Memory B cell (primary cell): Measurements from ENCODE around the gene GPATCH8.

Experiments used
- ATAC-seq: fragments of 150-1000 bp; cut with Tn5 transposase; 2 replicates; pipeline ENCODE4 v1.10.0; 2021; ENCODE audit warnings: low read depth, mild to moderate bottlenecking, moderate library complexity
- DNase-seq, 2 donors: peaks; one replicate each; pipeline ENCODE4 v3.0.0; 2022; ENCODE audit warnings: low spot score in 2 of 2
- H3K27ac Mint-ChIP-seq: one replicate; pipeline ENCODE4 v1.8.0; 2022; ENCODE audit warnings: mild to moderate bottlenecking, moderate library complexity, mixed read lengths
- H3K27me3 Mint-ChIP-seq: one replicate; pipeline ENCODE4 v1.8.0; 2022; ENCODE audit warnings: mixed read lengths
- H3K36me3 Mint-ChIP-seq: one replicate; pipeline ENCODE4 v1.8.0; 2022; ENCODE audit warnings: mild to moderate bottlenecking, mixed read lengths
- H3K4me1 Mint-ChIP-seq: one replicate; pipeline ENCODE4 v1.8.0; 2022; ENCODE audit warnings: mixed read lengths
- H3K4me3 Mint-ChIP-seq: one replicate; pipeline ENCODE4 v1.8.0; 2022; ENCODE audit warnings: mild to moderate bottlenecking, moderate library complexity, mixed read lengths
- H3K9me3 Mint-ChIP-seq: one replicate; pipeline ENCODE4 v1.8.0; 2022; ENCODE audit warnings: mixed read lengths

The GPATCH8 gene

GRCh38 chr17:44387804-44388203 lies 115.4 kb downstream of the GPATCH8 start:
- H3K9me3 Mint-ChIP-seq, result no peaks in the 10 kb centered on the region
- peaks cover 15% of the 10 kb centered on the region for H3K4me1 Mint-ChIP-seq
- H3K36me3 Mint-ChIP-seq, result no peaks in the 10 kb centered on the region
- peaks cover 20% of the 10 kb centered on the region for H3K27me3 Mint-ChIP-seq
- ATAC-seq (no peak), DNase-seq (no peak)
- no peak overlapping the region for H3K27ac Mint-ChIP-seq
- no peak overlapping the region for H3K4me3 Mint-ChIP-seq

GRCh38 chr17:44386182-44386525 lies 117.1 kb downstream of the GPATCH8 start:
- Mint-ChIP-seq H3K4me3 (peak overlapping the region; percentile 76), H3K27ac (no peak overlapping the region), H3K9me3 (no peaks in the 10 kb centered on the region), H3K36me3 (no peaks in the 10 kb centered on the region), H3K27me3 (peaks cover 25% of the 10 kb centered on the region), H3K4me1 (peaks cover 15% of the 10 kb centered on the region)
- ATAC-seq, result no peak
- DNase-seq, result no peak

GRCh38 chr17:44385287-44386181 lies 117.7 kb downstream of the GPATCH8 start:
- ATAC-seq (peak; percentile 85), DNase-seq (peak; percentile 56 to 72)
- Mint-ChIP-seq H3K4me1 (peaks cover 15% of the 10 kb centered on the region), H3K4me3 (peak overlapping the region; percentile 76), H3K36me3 (no peaks in the 10 kb centered on the region), H3K27ac (no peak overlapping the region), H3K27me3 (peaks cover 25% of the 10 kb centered on the region), H3K9me3 (no peaks in the 10 kb centered on the region)

GRCh38 chr17:44384823-44385286 lies 118.4 kb downstream of the GPATCH8 start:
- Mint-ChIP-seq H3K4me1 (peaks cover 10% of the 10 kb centered on the region), H3K4me3 (peak overlapping the region; percentile 76), H3K9me3 (no peaks in the 10 kb centered on the region), H3K27me3 (peaks cover 22% of the 10 kb centered on the region), H3K27ac (no peak overlapping the region), H3K36me3 (no peaks in the 10 kb centered on the region)
- ATAC-seq (peak; percentile 28), DNase-seq (no peak)

- no peaks in the 10 kb centered on the region for H3K36me3 Mint-ChIP-seq
- H3K27ac Mint-ChIP-seq, result no peak overlapping the region
- DNase-seq (no peak), ATAC-seq (no peak)
- H3K27me3 Mint-ChIP-seq, result peaks cover 19% of the 10 kb centered on the region
- H3K4me1 Mint-ChIP-seq, result peaks cover 5% of the 10 kb centered on the region
- H3K9me3 Mint-ChIP-seq, result no peaks in the 10 kb centered on the region
- peak overlapping the region; percentile 51 for H3K4me3 Mint-ChIP-seq
Measured at GRCh38 chr17:44384281-44384822, 118.9 kb downstream of the GPATCH8 start.

GRCh38 chr17:44383861-44384260 lies 119.3 kb downstream of the GPATCH8 start:
- Mint-ChIP-seq H3K36me3 (no peaks in the 10 kb centered on the region), H3K4me1 (peaks cover 5% of the 10 kb centered on the region), H3K27me3 (peaks cover 18% of the 10 kb centered on the region), H3K4me3 (no peak overlapping the region), H3K9me3 (no peaks in the 10 kb centered on the region), H3K27ac (no peak overlapping the region)
- ATAC-seq, result no peak
- DNase-seq, result no peak

- Mint-ChIP-seq H3K9me3 (no peaks in the 10 kb centered on the region), H3K27ac (no peak overlapping the region), H3K4me1 (peaks cover 5% of the 10 kb centered on the region), H3K27me3 (peaks cover 21% of the 10 kb centered on the region), H3K36me3 (no peaks in the 10 kb centered on the region), H3K4me3 (no peak overlapping the region)
- no peak for DNase-seq
- ATAC-seq, result no peak
Measured at GRCh38 chr17:44383363-44383762, 119.8 kb downstream of the GPATCH8 start.

- Mint-ChIP-seq H3K36me3 (no peaks in the 10 kb centered on the region), H3K4me3 (no peak overlapping the region), H3K27ac (no peak overlapping the region), H3K27me3 (peaks cover 22% of the 10 kb centered on the region), H3K4me1 (peaks cover 5% of the 10 kb centered on the region), H3K9me3 (no peaks in the 10 kb centered on the region)
- no peak for DNase-seq
- no peak for ATAC-seq
Measured at GRCh38 chr17:44382917-44383316, 120.3 kb downstream of the GPATCH8 start.

GRCh38 chr17:44381810-44382305 lies 121.3 kb downstream of the GPATCH8 start:
- H3K9me3 Mint-ChIP-seq, result no peaks in the 10 kb centered on the region
- peaks cover 5% of the 10 kb centered on the region for H3K4me1 Mint-ChIP-seq
- no peak overlapping the region for H3K4me3 Mint-ChIP-seq
- no peak for DNase-seq
- H3K36me3 Mint-ChIP-seq, result no peaks in the 10 kb centered on the region
- no peak overlapping the region for H3K27ac Mint-ChIP-seq
- H3K27me3 Mint-ChIP-seq, result peaks cover 24% of the 10 kb centered on the region
- ATAC-seq, result no peak

GRCh38 chr17:44380767-44381166 lies 122.4 kb downstream of the GPATCH8 start:
- ATAC-seq (no peak), DNase-seq (no peak)
- Mint-ChIP-seq H3K36me3 (no peaks in the 10 kb centered on the region), H3K4me3 (no peak overlapping the region), H3K27ac (no peak overlapping the region), H3K9me3 (no peaks in the 10 kb centered on the region), H3K27me3 (peaks cover 28% of the 10 kb centered on the region), H3K4me1 (peaks cover 7% of the 10 kb centered on the region)

GRCh38 chr17:44379887-44380286 lies 123.3 kb downstream of the GPATCH8 start:
- H3K36me3 Mint-ChIP-seq, result no peaks in the 10 kb centered on the region
- ATAC-seq, result no peak

GRCh38 chr17:44378171-44378705 lies 125.0 kb downstream of the GPATCH8 start:
- Mint-ChIP-seq H3K36me3 (no peaks in the 10 kb centered on the region), H3K9me3 (no peaks in the 10 kb centered on the region), H3K4me1 (peaks cover 3% of the 10 kb centered on the region), H3K27ac (no peak overlapping the region), H3K27me3 (peaks cover 30% of the 10 kb centered on the region), H3K4me3 (no peak overlapping the region)
- DNase-seq, result no peak
- no peak for ATAC-seq

More at GRCh38 chr17:44379887-44380286, 123.3 kb downstream of the GPATCH8 start:
- H3K4me3 Mint-ChIP-seq, result no peak overlapping the region
- H3K27me3 Mint-ChIP-seq, result peaks cover 31% of the 10 kb centered on the region
- H3K27ac Mint-ChIP-seq, result no peak overlapping the region
- H3K9me3 Mint-ChIP-seq, result no peaks in the 10 kb centered on the region
- peaks cover 4% of the 10 kb centered on the region for H3K4me1 Mint-ChIP-seq
- DNase-seq, result no peak

- Mint-ChIP-seq H3K4me3 (no peak overlapping the region), H3K4me1 (peaks cover 3% of the 10 kb centered on the region), H3K27ac (no peak overlapping the region), H3K9me3 (no peaks in the 10 kb centered on the region), H3K36me3 (no peaks in the 10 kb centered on the region), H3K27me3 (peaks cover 26% of the 10 kb centered on the region)
- DNase-seq, result no peak
- no peak for ATAC-seq
Measured at GRCh38 chr17:44376779-44377178, 126.4 kb downstream of the GPATCH8 start.

GRCh38 chr17:44376124-44376523 lies 127.1 kb downstream of the GPATCH8 start:
- Mint-ChIP-seq H3K27me3 (peaks cover 28% of the 10 kb centered on the region), H3K4me3 (no peak overlapping the region), H3K36me3 (no peaks in the 10 kb centered on the region), H3K4me1 (peaks cover 3% of the 10 kb centered on the region), H3K9me3 (no peaks in the 10 kb centered on the region), H3K27ac (no peak overlapping the region)
- ATAC-seq, result peak; percentile 49
- DNase-seq, result no peak
